ENCODE data around the gene PZP. TPM values are rescaled to one million over a fixed set of nuclear protein-coding genes. Genes with fewer than 3 reads are reported as not detected.

The PZP gene
- total RNA-seq, 4 donors from 2014 or later = 0.07 to 0.46 TPM; not detected in 2

- no peak for DNase-seq
- intact Hi-C loops (cut with DNase I; ENCODE audit: low total_unique reads) = loop anchor here (10.0 kb wide), 1 partner anchor 135 kb away; no protein-coding TSS in a partner anchor
- H3K9me3 ChIP-seq = no peaks in the 10 kb centered on the region
- in situ Hi-C loops (cut with MboI; ENCODE audit: low sequenced_read_pairs in 4 of 4) = no loop called here
- peaks cover 2 to 50% of the 10 kb centered on the region in 2 donors for H3K36me3 ChIP-seq
- no peaks in the 10 kb centered on the region for H3K27me3 ChIP-seq
- TF ChIP-seq POLR2A (IDR thresholded peaks at IDR 0.05) = no peak
- no peak for TF ChIP-seq CTCF (IDR thresholded peaks at IDR 0.05 in 4 of 5, conservative IDR thresholded peaks at IDR 0.05 in 1 of 5)
- H3K4me3 ChIP-seq = no peak overlapping the region
- no peak overlapping the region for H3K27ac ChIP-seq
- no peak for ATAC-seq
- H3K4me1 ChIP-seq = peaks cover 0 to 5% of the 10 kb centered on the region in 2 donors
Observed at GRCh38 chr12:9109737-9110491, 98.3 kb downstream of the PZP start.

- in situ Hi-C loops (cut with MboI; ENCODE audit: low sequenced_read_pairs in 4 of 4) = no loop called here
- DNase-seq = no peak
- H3K4me1 ChIP-seq = peaks cover 0 to 5% of the 10 kb centered on the region in 2 donors
- H3K27ac ChIP-seq = peak overlapping the region in 1 of 4 donors; percentile 2
- intact Hi-C loops (cut with DNase I; ENCODE audit: low total_unique reads) = no loop called here
- H3K36me3 ChIP-seq = peaks cover 2 to 57% of the 10 kb centered on the region in 2 donors
- ATAC-seq = no peak
- no peaks in the 10 kb centered on the region for H3K27me3 ChIP-seq
- H3K4me3 ChIP-seq = no peak overlapping the region
- no peak for TF ChIP-seq CTCF (IDR thresholded peaks at IDR 0.05 in 4 of 5, conservative IDR thresholded peaks at IDR 0.05 in 1 of 5)
- TF ChIP-seq POLR2A (IDR thresholded peaks at IDR 0.05) = no peak
- no peaks in the 10 kb centered on the region for H3K9me3 ChIP-seq
Observed at GRCh38 chr12:9109213-9109522, 99.0 kb downstream of the PZP start.

- no peaks in the 10 kb centered on the region for H3K27me3 ChIP-seq
- H3K4me3 ChIP-seq = no peak overlapping the region
- ATAC-seq (no peak), DNase-seq (no peak)
- H3K4me1 ChIP-seq = peaks cover 0 to 5% of the 10 kb centered on the region in 2 donors
- no peaks in the 10 kb centered on the region for H3K9me3 ChIP-seq
- in situ Hi-C loops (cut with MboI; ENCODE audit: low sequenced_read_pairs in 4 of 4) = no loop called here
- no peak overlapping the region for H3K27ac ChIP-seq
- TF ChIP-seq POLR2A (IDR thresholded peaks at IDR 0.05) = no peak
- TF ChIP-seq CTCF (IDR thresholded peaks at IDR 0.05 in 4 of 5, conservative IDR thresholded peaks at IDR 0.05 in 1 of 5) = no peak
- peaks cover 2 to 62% of the 10 kb centered on the region in 2 donors for H3K36me3 ChIP-seq
- intact Hi-C loops (cut with DNase I; ENCODE audit: low total_unique reads) = no loop called here
Observed at GRCh38 chr12:9108504-9109212, 99.5 kb downstream of the PZP start.

- Histone ChIP-seq H3K4me3 (no peak overlapping the region), H3K4me1 (peaks cover 0 to 5% of the 10 kb centered on the region in 2 donors), H3K9me3 (no peaks in the 10 kb centered on the region), H3K36me3 (peaks cover 2 to 66% of the 10 kb centered on the region in 2 donors), H3K27me3 (no peaks in the 10 kb centered on the region), H3K27ac (peak overlapping the region in 2 of 4 donors; percentile 25)
- no peak for DNase-seq
- in situ Hi-C loops (cut with MboI; ENCODE audit: low sequenced_read_pairs in 4 of 4) (no loop called here), intact Hi-C loops (cut with DNase I; ENCODE audit: low total_unique reads) (no loop called here)
- ATAC-seq = no peak
- no peak for TF ChIP-seq CTCF (IDR thresholded peaks at IDR 0.05 in 4 of 5, conservative IDR thresholded peaks at IDR 0.05 in 1 of 5)
- TF ChIP-seq POLR2A (IDR thresholded peaks at IDR 0.05) = no peak
Observed at GRCh38 chr12:9107542-9107873, 100.7 kb downstream of the PZP start.

Measured in gastrocnemius medialis (tissue), 4 donors.